Nephron (organoid): ENCODE measurements around the gene SEC11A.
"Not testable (repeated sequence)": the region's sequence is repeated elsewhere in the genome, so short reads cannot be mapped to it uniquely, and the experiment has no call there.

ENCODE experiments used
- H3K27ac Mint-ChIP-seq, 3 experiments: 2 replicates each; pipeline ENCODE4 v1.8.0; 2020; ENCODE audit warnings: mixed read lengths in 3 of 3, mild to moderate bottlenecking in 2 of 3, moderate library complexity in 1 of 3
- H3K27me3 Mint-ChIP-seq: 2 replicates; pipeline ENCODE4 v1.8.0; 2021; ENCODE audit warnings: low read depth, mild to moderate bottlenecking, moderate library complexity, mixed read lengths
- H3K36me3 Mint-ChIP-seq: 2 replicates; pipeline ENCODE4 v1.8.0; 2020; ENCODE audit warnings: low read depth, mixed read lengths
- H3K4me1 Mint-ChIP-seq: 2 replicates; pipeline ENCODE4 v1.8.0; 2020; ENCODE audit warnings: mixed read lengths
- H3K4me3 Mint-ChIP-seq, 3 experiments: 2 replicates each; pipeline ENCODE4 v1.8.0; 2020; ENCODE audit warnings: mild to moderate bottlenecking in 3 of 3, mixed read lengths in 3 of 3, moderate library complexity in 2 of 3
- H3K9me3 Mint-ChIP-seq: 2 replicates; pipeline ENCODE4 v1.8.0; 2020; ENCODE audit warnings: mixed read lengths
- TF ChIP-seq, protein P1 (sequence below), 3 experiments: fragments of 200-600 bp; sonication (generic); IDR thresholded peaks; one replicate each; pipeline ENCODE4 v1.5.0; 2021; ENCODE audit warnings: antibody characterized with exemption in 3 of 3; ENCODE audit not compliant: unreplicated experiment in 3 of 3

The SEC11A gene

GRCh38 chr15:84649706-84650105 lies 66.2 kb downstream of the SEC11A start:
- TF ChIP-seq, protein P1, sequence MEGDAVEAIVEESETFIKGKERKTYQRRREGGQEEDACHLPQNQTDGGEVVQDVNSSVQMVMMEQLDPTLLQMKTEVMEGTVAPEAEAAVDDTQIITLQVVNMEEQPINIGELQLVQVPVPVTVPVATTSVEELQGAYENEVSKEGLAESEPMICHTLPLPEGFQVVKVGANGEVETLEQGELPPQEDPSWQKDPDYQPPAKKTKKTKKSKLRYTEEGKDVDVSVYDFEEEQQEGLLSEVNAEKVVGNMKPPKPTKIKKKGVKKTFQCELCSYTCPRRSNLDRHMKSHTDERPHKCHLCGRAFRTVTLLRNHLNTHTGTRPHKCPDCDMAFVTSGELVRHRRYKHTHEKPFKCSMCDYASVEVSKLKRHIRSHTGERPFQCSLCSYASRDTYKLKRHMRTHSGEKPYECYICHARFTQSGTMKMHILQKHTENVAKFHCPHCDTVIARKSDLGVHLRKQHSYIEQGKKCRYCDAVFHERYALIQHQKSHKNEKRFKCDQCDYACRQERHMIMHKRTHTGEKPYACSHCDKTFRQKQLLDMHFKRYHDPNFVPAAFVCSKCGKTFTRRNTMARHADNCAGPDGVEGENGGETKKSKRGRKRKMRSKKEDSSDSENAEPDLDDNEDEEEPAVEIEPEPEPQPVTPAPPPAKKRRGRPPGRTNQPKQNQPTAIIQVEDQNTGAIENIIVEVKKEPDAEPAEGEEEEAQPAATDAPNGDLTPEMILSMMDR (IDR thresholded peaks at IDR 0.05; ENCODE audit: unreplicated experiment in 3 of 3) = no peak
- Mint-ChIP-seq H3K4me3 (no peak overlapping the region), H3K27ac (no peak overlapping the region), H3K27me3 (no peaks in the 10 kb centered on the region), H3K36me3 (peaks cover 46% of the 10 kb centered on the region), H3K4me1 (peaks cover 25% of the 10 kb centered on the region), H3K9me3 (no peaks in the 10 kb centered on the region)

GRCh38 chr15:84648539-84648938 lies 67.4 kb downstream of the SEC11A start:
- Mint-ChIP-seq H3K27ac (no peak overlapping the region), H3K27me3 (no peaks in the 10 kb centered on the region), H3K9me3 (no peaks in the 10 kb centered on the region), H3K4me3 (no peak overlapping the region), H3K4me1 (peaks cover 18% of the 10 kb centered on the region), H3K36me3 (peaks cover 48% of the 10 kb centered on the region)
- TF ChIP-seq, protein P1 (IDR thresholded peaks at IDR 0.05; ENCODE audit: unreplicated experiment in 3 of 3) = no peak

GRCh38 chr15:84647726-84648125 lies 68.2 kb downstream of the SEC11A start:
- H3K36me3 Mint-ChIP-seq = peaks cover 56% of the 10 kb centered on the region
- H3K4me3 Mint-ChIP-seq = no peak overlapping the region
- H3K27me3 Mint-ChIP-seq = no peaks in the 10 kb centered on the region
- H3K4me1 Mint-ChIP-seq = peaks cover 17% of the 10 kb centered on the region
- H3K27ac Mint-ChIP-seq = no peak overlapping the region
- TF ChIP-seq, protein P1 (IDR thresholded peaks at IDR 0.05; ENCODE audit: unreplicated experiment in 3 of 3) = no peak
- no peaks in the 10 kb centered on the region for H3K9me3 Mint-ChIP-seq

DNA sequence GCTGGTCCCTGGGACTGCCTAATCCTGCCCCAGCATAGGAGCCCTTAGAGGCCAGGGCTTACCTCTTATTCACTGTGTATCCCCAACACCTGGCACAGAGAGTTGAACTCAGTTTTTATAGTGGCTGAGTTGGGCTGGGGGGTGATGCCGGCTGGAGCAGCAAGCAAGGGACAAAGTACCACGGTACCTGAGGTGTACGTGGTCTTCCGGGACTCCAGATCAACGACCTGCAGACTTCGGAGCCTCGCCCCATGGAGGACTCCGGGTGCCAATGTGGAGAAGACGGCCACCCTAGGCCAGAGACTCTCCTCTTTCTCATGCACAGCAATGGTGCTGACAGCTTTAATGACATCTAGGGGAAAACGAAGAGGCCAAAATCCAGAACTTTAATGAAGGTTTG lies 69.9 kb downstream of the SEC11A start:
- H3K4me3 Mint-ChIP-seq = no peak overlapping the region

DNA sequence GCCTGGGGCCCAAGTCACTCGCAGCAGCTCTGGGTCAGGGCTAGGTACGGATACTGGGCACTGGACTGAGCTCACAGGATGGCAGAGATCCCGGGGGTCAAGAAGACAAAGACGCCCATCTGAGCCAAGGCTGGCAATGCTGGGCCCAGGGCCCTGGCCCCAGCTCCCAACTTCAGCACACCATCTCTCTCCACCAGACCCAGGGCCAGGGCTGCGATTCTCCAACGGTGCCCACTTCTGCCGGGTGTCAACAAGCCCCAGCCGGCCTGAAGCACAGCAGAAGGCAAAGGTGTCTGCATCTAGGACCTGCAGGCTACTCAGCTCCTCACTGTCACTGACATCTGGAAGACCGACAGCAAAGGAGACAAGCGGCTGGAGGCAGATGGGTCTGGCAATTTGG lies 70.4 kb downstream of the SEC11A start:
- H3K27me3 Mint-ChIP-seq = no peaks in the 10 kb centered on the region
- TF ChIP-seq, protein P1 (IDR thresholded peaks at IDR 0.05; ENCODE audit: unreplicated experiment in 3 of 3) = no peak
- no peaks in the 10 kb centered on the region for H3K9me3 Mint-ChIP-seq
- no peak overlapping the region for H3K4me3 Mint-ChIP-seq
- no peak overlapping the region for H3K27ac Mint-ChIP-seq
- peaks cover 5% of the 10 kb centered on the region for H3K4me1 Mint-ChIP-seq
- H3K36me3 Mint-ChIP-seq = peaks cover 53% of the 10 kb centered on the region

More for the DNA sequence above, 69.9 kb downstream of the SEC11A start:
- peaks cover 5% of the 10 kb centered on the region for H3K4me1 Mint-ChIP-seq
- H3K27ac Mint-ChIP-seq = no peak overlapping the region
- peaks cover 50% of the 10 kb centered on the region for H3K36me3 Mint-ChIP-seq
- TF ChIP-seq, protein P1 (IDR thresholded peaks at IDR 0.05; ENCODE audit: unreplicated experiment in 3 of 3) = no peak
- H3K27me3 Mint-ChIP-seq = no peaks in the 10 kb centered on the region
- H3K9me3 Mint-ChIP-seq = no peaks in the 10 kb centered on the region

GRCh38 chr15:84643838-84644237 lies 72.1 kb downstream of the SEC11A start:
- Mint-ChIP-seq H3K27me3 (no peaks in the 10 kb centered on the region), H3K4me1 (peaks cover under 1% of the 10 kb centered on the region), H3K4me3 (no peak overlapping the region), H3K9me3 (no peaks in the 10 kb centered on the region), H3K36me3 (peaks cover 61% of the 10 kb centered on the region), H3K27ac (peak overlapping the region in 1 of 3 experiments; percentile 52)
- TF ChIP-seq, protein P1 (IDR thresholded peaks at IDR 0.05; ENCODE audit: unreplicated experiment in 3 of 3) = no peak

DNA sequence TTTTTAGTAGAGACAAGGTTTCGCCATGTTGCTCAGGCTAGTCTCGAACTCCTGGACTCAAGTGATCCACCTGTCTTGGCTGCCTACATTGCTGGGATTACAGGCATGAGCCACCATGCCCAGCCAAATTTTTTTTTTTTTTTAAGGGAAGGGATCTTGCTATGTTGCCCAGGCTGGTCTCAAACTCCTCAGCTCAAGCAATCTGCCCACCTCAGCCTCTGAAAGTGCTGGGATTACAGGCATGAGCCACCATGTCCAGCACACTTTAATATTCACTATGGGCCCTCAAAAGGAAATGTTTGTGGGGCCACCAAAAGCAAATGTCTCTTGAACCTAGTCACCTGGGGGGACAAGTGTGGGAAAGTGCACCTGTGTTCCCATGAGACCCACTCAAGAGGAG lies 73.3 kb downstream of the SEC11A start:
- not testable (repeated sequence) for H3K27me3 Mint-ChIP-seq, H3K4me1 Mint-ChIP-seq, H3K4me3 Mint-ChIP-seq, H3K9me3 Mint-ChIP-seq, H3K27ac Mint-ChIP-seq
- H3K36me3 Mint-ChIP-seq = peaks cover 61% of the 10 kb centered on the region

DNA sequence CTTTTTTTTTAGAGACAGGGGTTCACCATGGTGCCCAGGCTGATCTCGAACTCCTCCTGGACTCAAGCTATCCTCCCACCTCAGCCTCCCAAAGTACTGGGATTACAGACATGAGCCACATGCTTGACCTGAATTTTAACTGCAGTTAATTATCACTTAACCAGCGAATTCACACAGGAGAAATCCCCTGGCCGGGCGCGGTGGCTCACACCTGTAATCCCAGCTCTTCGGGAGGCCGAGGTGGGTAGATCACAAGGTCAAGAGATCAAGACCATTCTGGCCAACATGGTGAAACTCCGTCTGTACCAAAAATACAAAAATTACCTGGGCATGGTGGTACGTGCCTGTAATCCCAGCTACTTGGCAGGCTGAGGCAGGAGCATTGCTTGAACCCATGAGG lies 74.1 kb downstream of the SEC11A start:
- H3K27ac Mint-ChIP-seq, H3K4me1 Mint-ChIP-seq, H3K4me3 Mint-ChIP-seq, H3K9me3 Mint-ChIP-seq, H3K27me3 Mint-ChIP-seq: not testable (repeated sequence)
- H3K36me3 Mint-ChIP-seq = peaks cover 62% of the 10 kb centered on the region
